Stimulated activated naive B cell treated with anti-CD40 and anti-IgM and Interleukin-4, amounts not matched to agents 10 μg/mL and 1 μg/mL and 100 μg/mL, for 72 hours (primary cell): ENCODE results near the gene TGOLN2.

Experiments used
- ATAC-seq, 2 donors: fragments of 150-1000 bp; cut with Tn5 transposase; replicated peaks; 2 replicates each; pipeline ENCODE4 v1.10.0; 2021; ENCODE audit warnings: moderate library complexity in 1 of 2
- DNase-seq: peaks from one replicate; pipeline ENCODE4 v3.0.0; 2021
- H3K27ac Mint-ChIP-seq: one replicate; pipeline ENCODE4 v1.8.0; 2022; ENCODE audit warnings: mild to moderate bottlenecking, mixed read lengths
- H3K27me3 Mint-ChIP-seq, 2 donors: one replicate each; pipeline ENCODE4 v1.8.0; 2022; ENCODE audit warnings: mixed read lengths in 2 of 2
- H3K36me3 Mint-ChIP-seq, 2 donors: one replicate each; pipeline ENCODE4 v1.8.0; 2022; ENCODE audit warnings: mixed read lengths in 2 of 2, mild to moderate bottlenecking in 1 of 2
- H3K4me1 Mint-ChIP-seq, 2 donors: one replicate each; pipeline ENCODE4 v1.8.0; 2022; ENCODE audit warnings: mixed read lengths in 2 of 2, mild to moderate bottlenecking in 1 of 2
- H3K4me3 Mint-ChIP-seq, 2 donors: one replicate each; pipeline ENCODE4 v1.8.0; 2022; ENCODE audit warnings: mild to moderate bottlenecking in 2 of 2, mixed read lengths in 2 of 2, moderate library complexity in 1 of 2
- H3K9me3 Mint-ChIP-seq, 2 donors: one replicate each; pipeline ENCODE4 v1.8.0; 2022; ENCODE audit warnings: mixed read lengths in 2 of 2, mild to moderate bottlenecking in 1 of 2

TGOLN2 gene

DNA sequence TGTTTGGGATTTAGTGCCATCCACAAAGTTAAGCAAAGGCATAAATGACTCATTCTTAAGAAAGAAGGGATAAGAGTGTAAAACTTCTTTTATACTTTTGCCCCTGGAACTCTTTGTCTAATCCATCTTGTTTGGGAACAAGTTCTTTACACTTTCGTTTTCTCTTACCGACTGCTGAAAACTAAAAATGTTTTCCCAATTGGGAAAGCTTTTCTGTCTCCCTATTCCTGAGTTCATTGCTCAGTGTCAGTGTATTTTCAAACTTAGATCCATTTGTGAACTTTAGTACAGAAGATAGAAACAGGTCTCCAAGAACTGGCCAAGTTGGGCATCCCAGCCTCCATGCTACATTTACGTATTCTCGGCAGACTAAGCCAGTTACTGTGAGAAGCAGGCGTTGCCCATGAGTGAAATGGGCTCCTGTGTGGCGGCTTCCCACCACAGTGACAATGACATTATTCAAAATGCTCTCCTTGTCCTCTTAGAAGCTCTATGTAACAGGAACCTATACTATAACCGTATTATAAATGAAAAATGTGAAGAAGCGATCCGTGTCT lies 51.7 kb downstream of the TGOLN2 start:
- Mint-ChIP-seq H3K4me3 (no peak overlapping the region), H3K36me3 (no peaks in the 10 kb centered on the region), H3K27ac (no peak overlapping the region)

DNA sequence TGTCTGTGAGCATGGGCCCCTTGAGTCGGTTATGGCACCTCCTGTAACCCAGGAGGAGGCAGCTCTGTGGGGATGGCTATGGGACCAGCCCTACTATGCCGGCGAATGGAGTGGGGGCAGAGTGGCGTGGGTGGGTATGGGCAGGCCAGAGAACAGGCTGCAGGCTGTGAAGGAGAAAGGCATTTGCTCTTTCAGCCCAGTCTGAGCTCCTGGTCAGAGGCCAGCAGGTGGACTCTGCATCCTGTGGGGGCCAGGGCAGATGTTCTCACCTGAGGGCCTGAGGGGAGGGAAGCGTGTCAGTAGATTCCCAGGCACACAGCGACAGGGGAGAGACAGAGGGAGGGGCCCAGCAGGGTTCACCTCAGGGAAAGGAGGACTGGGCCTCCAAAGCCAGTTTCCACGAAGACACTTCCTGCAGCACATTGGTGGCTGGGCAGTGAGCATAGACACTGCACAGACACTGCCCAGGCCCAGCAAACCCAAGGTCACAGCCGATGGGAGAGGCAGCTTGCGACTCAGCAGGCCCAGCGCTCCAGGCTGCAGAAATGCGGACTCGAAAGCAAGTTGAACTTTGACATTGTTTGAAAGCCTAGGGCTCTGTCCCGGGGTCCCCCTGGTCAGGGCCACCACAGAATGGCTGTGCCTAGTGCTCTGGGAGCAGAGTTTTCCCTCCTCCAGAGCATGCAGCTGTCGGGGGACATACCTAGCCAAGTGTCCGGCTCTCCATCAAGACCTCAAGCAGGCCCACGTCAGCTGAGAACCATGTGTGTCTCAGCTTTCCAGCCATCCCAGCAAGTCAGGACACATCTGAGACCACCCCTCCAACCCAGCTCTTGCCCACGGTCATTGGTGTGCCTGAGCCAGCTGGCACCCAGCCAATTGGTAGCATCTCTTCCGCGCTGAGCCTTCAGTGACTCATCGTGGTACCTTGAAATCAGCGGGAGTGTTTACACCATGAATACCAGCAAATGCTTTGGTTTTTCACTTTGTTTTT lies 53.8 kb downstream of the TGOLN2 start:
- no peak overlapping the region for H3K27ac Mint-ChIP-seq
- no peak overlapping the region for H3K4me3 Mint-ChIP-seq

More for the DNA sequence above, 51.7 kb downstream of the TGOLN2 start:
- ATAC-seq, result no peak
- no peak for DNase-seq
- H3K9me3 Mint-ChIP-seq, result no peaks in the 10 kb centered on the region
- H3K27me3 Mint-ChIP-seq, result peaks cover 17 to 32% of the 10 kb centered on the region in 2 donors
- H3K4me1 Mint-ChIP-seq, result no peaks in the 10 kb centered on the region

DNA sequence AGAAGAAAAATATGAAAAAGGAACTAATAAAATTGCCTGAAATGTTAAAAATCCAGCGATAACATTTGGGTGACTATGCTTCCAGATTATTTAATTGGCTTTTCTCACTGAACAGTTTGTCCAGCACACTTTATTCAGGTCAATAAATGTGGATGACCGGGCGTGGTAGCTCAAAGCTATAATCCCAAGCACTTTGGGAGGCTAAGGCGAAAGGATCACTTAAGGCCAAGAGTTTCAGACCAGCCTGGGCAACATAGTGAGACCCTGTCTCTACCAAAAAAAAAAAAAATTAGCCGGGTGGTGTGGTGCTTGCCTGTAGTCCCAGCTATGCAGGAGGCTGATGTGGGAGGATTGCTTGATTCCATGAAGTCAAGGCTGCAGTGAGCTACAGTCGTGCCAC lies 55.4 kb downstream of the TGOLN2 start:
- H3K27ac Mint-ChIP-seq, result no peak overlapping the region
- no peaks in the 10 kb centered on the region for H3K4me1 Mint-ChIP-seq
- no peak overlapping the region for H3K4me3 Mint-ChIP-seq
- H3K27me3 Mint-ChIP-seq, result peaks cover 21 to 47% of the 10 kb centered on the region in 2 donors
- DNase-seq (no peak), ATAC-seq (no peak)
- H3K9me3 Mint-ChIP-seq, result no peaks in the 10 kb centered on the region
- H3K36me3 Mint-ChIP-seq, result no peaks in the 10 kb centered on the region

More for the DNA sequence above, 53.8 kb downstream of the TGOLN2 start:
- no peaks in the 10 kb centered on the region for H3K36me3 Mint-ChIP-seq
- DNase-seq, result no peak
- H3K4me1 Mint-ChIP-seq, result no peaks in the 10 kb centered on the region
- ATAC-seq, result no peak
- H3K9me3 Mint-ChIP-seq, result no peaks in the 10 kb centered on the region
- peaks cover 21 to 47% of the 10 kb centered on the region in 2 donors for H3K27me3 Mint-ChIP-seq

DNA sequence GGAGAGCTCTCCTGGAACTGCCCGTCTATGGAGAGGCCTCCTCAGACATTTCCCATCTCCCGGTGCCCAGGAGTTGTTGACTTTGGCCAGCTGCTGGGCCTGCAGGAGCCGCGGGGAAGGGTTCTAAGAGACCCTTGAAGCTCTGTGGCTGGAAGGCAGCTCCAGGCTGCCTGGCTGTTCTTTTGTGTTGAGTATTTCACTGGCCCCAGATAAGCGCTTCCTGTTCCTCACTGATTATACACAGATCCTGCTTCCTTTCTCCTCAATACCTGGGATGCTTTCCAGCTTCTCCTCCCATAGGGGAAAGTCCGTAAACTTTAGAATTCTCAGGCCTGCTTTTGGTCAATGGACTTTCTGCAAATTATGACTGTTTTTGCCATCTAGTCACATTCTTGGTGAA lies 57.8 kb downstream of the TGOLN2 start:
- no peaks in the 10 kb centered on the region for H3K9me3 Mint-ChIP-seq
- H3K36me3 Mint-ChIP-seq, result no peaks in the 10 kb centered on the region
- no peaks in the 10 kb centered on the region for H3K4me1 Mint-ChIP-seq
- H3K27me3 Mint-ChIP-seq, result peaks cover 16 to 40% of the 10 kb centered on the region in 2 donors
- H3K4me3 Mint-ChIP-seq, result no peak overlapping the region
- no peak for ATAC-seq
- DNase-seq, result no peak
- no peak overlapping the region for H3K27ac Mint-ChIP-seq
